KG1 (cell line): ENCODE data around the gene C1orf167.

Experiments used
- DNase-seq: peaks from one replicate; lab custom pipeline; 2025; lab: John Stamatoyannopoulos, UW

Gene C1orf167

DNA sequence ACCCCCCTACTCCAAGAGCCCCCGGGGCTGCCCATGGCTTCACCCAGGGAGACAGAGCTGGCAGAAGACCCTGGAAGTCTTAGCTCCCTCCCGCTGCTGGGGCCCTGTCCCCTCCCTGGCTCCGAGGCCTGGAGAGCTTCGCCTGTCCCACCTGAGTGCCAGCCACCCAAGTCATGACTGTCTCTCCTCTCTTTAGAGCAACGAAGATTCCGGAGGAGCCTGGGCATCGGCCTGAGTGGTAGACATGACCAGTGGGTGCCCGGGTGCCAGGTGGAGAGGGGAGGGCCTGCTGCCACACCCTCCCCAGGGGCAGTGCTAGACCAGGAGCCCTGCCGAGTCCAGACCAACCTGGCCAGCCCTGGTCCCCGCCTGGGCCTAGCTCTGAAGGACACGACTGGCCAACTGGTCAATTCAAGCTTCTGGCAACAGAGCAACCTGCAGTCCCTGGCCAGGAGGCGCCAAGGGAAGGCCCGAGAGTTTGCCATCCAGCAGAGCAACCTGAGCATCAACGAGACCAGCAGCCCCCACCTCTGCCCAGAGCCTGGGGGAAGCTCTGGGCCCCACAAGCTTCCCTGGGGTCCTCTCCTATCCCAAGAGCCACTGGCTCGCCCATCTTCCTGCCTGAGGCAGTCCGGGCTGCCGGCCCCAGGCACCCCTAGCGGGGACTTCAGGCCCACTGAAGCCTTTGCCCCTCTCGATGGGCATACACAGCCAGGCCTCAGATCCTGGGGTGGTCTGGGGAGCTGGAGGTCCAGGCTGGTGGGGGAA lies 3.9 kb downstream of the C1orf167 start:
- no peak for DNase-seq

- DNase-seq, result no peak
These were observed 4.4 kb downstream of the C1orf167 start for GRCh38 chr1:11766429-11766776.

DNA sequence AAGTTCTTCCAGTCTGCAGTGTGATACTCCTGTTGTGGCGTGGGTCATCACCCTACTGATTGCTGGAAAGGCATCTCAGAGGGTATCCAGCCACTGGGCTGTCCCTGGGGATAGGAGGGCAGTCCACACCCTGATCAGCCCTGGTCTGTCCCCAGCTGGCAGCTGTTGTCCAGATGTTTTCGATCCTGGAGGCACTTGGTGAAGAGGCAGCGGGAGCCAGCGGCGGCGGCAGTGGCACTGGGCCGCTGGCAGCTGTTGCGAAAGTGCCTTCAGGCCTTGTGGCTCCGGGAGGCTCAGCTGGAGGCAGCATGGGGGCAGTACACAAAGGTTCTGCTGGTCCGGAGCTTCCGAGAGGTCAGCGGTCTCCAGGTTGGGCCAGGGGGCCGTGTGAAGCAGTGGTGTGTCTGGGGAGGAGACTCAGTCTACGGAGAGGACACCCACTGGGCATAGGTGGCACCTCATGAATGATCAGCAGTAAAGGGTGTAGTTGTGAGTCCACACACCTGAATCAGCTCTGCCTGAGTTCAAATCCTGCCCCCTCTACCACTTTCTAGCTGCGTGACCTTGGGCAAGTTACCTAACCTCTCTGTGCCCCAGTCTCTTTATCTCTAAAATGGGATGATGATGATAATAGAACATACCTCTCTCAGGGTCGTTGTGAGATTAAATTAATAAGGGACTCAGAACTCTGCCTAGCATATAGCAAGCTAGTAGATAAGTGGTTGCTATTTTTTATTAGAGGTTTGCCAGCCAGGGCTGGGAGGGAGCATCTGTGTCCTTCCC lies 6.1 kb downstream of the C1orf167 start:
- no peak for DNase-seq

DNA sequence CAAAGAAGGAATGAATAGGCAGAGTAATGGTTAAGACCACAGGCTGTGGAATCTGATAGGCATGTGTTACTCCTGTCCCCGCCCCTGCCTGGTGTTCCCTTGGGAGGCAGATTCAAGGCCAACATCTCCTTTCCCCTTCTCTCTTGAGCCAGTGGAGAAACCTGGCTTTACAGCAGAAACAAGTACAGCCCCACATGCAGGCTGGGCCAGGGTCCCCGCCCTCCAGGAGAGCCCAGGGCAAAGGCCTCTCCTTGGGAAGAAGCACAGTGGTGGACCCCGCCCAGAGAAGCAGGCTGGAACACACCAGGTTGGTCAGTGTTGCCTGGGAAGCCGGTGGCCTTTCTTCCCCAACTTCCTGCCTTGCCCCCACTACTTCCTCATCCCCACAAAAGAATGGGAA lies 6.8 kb downstream of the C1orf167 start:
- no peak for DNase-seq

- DNase-seq, result no peak
These were observed 7.3 kb downstream of the C1orf167 start for GRCh38 chr1:11769274-11769673.

DNA sequence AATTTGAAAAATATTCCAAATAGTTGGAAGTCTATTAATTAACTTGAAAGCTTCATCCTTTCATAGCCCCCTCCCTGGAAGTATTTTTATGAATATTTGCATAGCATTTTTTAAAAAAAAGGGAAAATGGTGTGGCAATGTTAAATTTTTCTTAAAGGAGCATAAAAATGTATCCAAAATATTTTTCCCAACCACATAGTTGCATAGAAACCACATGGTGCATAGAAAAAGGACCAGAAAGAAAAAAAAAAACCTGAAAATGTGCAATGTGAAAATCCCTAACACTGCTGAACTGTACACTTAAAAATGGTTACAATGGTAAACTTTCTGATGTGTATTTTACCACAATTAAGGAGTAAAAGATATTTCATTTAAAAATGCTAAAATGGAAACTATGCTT lies 8.0 kb downstream of the C1orf167 start:
- no peak for DNase-seq

DNA sequence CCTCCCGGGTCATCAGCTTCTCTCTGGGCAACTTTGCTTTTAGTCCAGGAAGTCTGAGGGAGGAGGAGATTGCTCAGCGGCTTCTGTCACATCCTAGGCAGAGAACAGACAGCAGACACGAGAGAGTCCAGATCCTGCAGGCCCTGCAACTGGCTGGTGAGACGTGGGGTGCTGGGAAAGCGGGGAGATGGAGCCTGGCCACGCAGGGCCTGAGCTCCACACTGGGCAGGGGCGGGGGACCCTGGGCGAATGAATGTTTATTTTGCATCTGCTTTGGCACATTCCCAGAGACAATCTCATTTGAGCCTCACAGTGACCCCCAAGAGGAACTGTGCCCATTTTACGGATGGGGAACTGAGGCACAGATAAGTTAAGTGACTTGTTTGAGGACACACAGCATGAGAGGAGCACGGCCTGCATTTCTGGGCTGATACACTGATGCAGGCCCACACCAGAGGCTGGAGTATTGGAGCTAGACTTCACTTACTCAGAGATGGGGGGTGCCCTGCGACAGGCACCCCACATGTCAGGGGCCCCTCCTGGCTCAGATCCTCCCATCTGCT lies 9.6 kb downstream of the C1orf167 start:
- no peak for DNase-seq

DNA sequence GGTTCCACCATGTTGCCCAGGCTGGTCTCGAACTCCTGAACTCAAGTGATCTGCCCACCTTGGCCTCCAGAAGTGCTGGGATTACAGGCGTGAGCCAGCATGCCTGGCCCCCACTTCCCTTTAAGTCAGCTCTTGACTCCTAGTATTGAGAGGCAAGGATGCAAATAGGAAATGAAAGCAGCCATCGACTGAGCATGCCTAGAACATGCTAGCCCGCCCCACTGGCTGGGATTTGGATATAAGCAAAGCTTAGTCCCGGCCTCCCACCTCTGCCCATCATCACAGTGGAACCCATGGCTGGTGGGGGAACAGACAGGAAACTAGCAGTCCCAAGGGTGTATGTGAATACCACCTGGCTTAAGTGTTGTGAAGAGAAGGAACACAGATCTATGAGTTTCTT lies 10.5 kb downstream of the C1orf167 start:
- DNase-seq, result no peak

DNA sequence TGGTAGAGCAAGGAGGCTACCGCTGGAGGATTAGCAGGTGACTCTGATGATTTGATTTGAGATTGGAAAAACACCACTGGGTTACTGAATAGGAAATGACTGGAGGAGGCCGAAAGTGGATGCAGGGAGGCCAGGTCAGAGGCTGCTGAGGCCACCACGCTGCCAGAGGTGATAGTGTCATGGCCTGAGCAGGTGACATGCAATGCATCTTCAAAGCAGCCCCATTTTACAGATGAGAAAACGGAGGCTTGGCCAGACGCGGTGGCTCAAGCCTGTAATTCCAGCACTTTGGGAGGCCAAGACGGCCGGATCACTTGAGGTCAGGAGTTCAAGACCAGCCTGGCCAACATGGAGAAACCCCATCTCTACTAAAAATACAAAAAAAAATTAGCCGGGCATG lies 12.8 kb downstream of the C1orf167 start:
- no peak for DNase-seq

DNA sequence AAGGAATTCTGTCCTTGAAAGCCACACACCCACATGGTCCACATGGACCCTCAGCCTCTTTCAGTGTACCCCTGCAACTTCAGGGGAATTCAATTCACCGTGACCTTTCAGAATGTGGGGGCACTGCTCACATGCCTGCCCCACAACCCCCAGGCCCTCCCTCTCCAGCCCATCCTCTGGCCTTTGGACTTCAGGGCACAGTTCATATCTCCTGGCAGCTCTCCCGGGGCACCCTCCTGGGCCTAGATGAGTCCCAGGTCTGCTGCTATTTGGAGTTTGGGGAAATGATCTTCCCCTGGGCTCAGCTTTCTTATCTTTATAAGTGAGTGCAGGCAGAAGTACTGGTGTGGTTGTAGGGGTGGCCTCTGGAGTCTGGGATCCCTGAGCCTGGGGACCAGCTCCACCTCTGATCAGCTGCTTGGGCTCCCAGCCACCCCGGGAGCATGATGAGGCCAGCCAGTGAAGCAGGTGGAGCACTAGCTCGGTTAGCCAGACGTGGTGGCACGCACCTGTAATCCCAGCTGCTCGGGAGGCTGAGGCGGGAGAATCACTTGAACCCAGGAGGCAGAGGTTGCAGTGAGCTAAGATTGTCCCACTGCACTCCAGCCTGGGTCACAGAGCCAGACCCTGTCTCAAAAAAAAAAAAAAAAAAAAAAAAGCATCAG lies 15.8 kb downstream of the C1orf167 start:
- DNase-seq, result no peak

DNA sequence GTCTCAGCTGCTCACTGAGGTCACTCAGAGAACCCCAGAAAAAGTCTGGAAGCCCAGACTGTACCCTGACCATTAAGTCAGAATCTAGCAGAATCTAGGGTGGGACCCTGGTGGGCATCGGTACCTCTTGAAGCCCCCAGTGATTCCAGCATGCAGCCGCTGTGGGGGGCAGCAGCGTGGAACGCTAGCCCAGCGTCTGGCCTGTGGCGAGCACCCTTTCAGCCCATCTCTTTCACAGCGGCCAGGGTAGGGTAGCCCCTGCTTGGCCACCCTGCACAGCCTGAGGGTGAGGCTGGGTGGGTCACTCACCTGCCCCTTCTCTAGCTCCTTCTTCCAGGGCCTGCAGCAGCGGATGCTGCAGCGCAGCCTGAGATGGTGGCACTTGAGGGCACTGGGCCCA lies 16.3 kb downstream of the C1orf167 start:
- no peak for DNase-seq

DNA sequence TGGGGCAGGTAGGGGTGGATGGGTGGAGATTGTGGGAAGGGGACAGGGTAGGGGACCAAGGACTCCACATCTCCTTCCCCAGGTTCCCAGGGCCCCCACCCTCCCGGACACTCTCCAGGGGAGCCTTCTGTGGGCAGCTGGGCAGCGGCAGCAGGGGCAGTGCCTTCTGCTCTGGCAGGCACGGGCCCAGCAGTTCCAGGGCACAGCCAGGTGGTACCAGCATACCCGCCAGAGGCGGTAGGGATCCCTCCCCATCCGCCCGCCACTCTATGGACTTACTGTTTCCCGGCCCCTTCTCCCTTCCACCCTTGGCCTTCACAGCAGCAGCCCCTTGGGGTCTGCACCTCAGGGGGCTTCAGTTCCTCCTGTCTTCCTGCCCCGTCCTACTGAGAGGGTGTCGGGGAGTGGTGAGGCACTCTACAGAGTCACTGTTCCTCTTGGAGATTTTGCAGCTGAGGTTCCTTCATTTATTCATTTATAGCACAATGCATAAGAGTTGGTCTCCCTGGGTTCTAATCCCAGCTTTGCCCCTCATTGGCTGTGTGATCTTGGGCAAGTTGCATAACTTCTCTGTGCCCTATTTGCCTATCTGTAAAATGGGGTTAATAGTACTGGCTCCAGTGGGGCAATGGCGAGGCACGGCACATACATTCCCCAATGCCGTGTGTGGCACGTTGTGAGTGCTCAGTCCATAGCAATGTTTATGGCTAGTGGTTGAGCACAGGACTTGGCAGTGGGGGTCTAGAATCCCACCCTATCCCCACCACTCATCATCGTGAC lies 17.0 kb downstream of the C1orf167 start:
- DNase-seq, result no peak

GRCh38 chr1:11779715-11780379 lies 17.9 kb downstream of the C1orf167 start:
- no peak for DNase-seq

GRCh38 chr1:11780380-11781147 lies 18.6 kb downstream of the C1orf167 start:
- no peak for DNase-seq

DNA sequence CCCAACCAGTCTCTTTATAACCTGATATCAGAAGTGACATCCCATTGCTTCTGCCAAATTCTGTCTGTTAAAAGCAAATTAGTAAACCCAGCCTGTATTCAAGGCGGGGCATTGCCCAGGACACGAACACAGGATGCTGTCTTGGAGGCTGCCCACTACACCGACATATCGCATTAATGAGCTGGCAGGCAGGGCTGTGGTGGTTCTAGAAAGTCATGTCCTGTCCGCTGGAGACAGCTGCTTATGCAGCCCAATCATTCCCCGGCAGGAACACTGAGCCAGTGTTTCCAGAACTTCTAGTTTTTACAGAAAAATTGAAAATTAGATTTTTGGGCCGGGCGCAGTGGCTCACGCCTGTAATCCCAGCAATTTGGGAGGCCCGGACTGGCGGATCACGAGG lies 19.3 kb downstream of the C1orf167 start:
- DNase-seq, result no peak

GRCh38 chr1:11782127-11782708 lies 20.2 kb downstream of the C1orf167 start:
- no peak for DNase-seq

- no peak for DNase-seq
These were observed 21.6 kb downstream of the C1orf167 start for GRCh38 chr1:11783556-11783955.

GRCh38 chr1:11784256-11784992 lies 22.4 kb downstream of the C1orf167 start:
- no peak for DNase-seq

- DNase-seq, result peak; percentile 3
These were observed 23.2 kb downstream of the C1orf167 start for GRCh38 chr1:11784993-11785769.
